HG03064 (cell line): ENCODE data around the gene XIRP2.

ENCODE experiments used
- ATAC-seq: cut with Tn5 transposase; IDR thresholded peaks from one replicate; pipeline ENCODE4 v1.9.1; 2021; ENCODE audit warnings: low read depth; ENCODE audit not compliant: unreplicated experiment

The XIRP2 gene

GRCh38 chr2:167128130-167128529, 239.8 kb downstream of the XIRP2 start:
- no peak for ATAC-seq

- no peak for ATAC-seq
These were observed 243.8 kb downstream of the XIRP2 start for GRCh38 chr2:167132066-167132465.

GRCh38 chr2:167132906-167133555, 244.8 kb downstream of the XIRP2 start:
- no peak for ATAC-seq

- ATAC-seq: no peak
These were observed 245.3 kb downstream of the XIRP2 start for GRCh38 chr2:167133614-167134013.

GRCh38 chr2:167134381-167135072, 246.2 kb downstream of the XIRP2 start:
- ATAC-seq: no peak

- no peak for ATAC-seq
These were observed 247.4 kb downstream of the XIRP2 start for GRCh38 chr2:167135706-167136105.

- ATAC-seq: no peak
These were observed 248.8 kb downstream of the XIRP2 start for GRCh38 chr2:167136879-167137596.

GRCh38 chr2:167140330-167140729, 252.1 kb downstream of the XIRP2 start:
- no peak for ATAC-seq

- no peak for ATAC-seq
These were observed 252.5 kb downstream of the XIRP2 start for GRCh38 chr2:167140767-167141166.

- no peak for ATAC-seq
These were observed 254.3 kb downstream of the XIRP2 start for GRCh38 chr2:167142554-167142953.

GRCh38 chr2:167144179-167144898, 256.1 kb downstream of the XIRP2 start:
- no peak for ATAC-seq

GRCh38 chr2:167147271-167147941, 259.1 kb downstream of the XIRP2 start:
- no peak for ATAC-seq

GRCh38 chr2:167151894-167152293, 263.6 kb downstream of the XIRP2 start:
- ATAC-seq: no peak

GRCh38 chr2:167157523-167157922, 269.2 kb downstream of the XIRP2 start:
- ATAC-seq: no peak

GRCh38 chr2:167177196-167177595, 288.9 kb downstream of the XIRP2 start:
- no peak for ATAC-seq

GRCh38 chr2:167181134-167181533, 292.9 kb downstream of the XIRP2 start:
- ATAC-seq: no peak

- no peak for ATAC-seq
These were observed 293.4 kb downstream of the XIRP2 start for GRCh38 chr2:167181688-167182087.

- no peak for ATAC-seq
These were observed 294.1 kb downstream of the XIRP2 start for GRCh38 chr2:167182403-167182802.

- no peak for ATAC-seq
These were observed 295.7 kb downstream of the XIRP2 start for GRCh38 chr2:167183931-167184330.

GRCh38 chr2:167186465-167186864, 298.2 kb downstream of the XIRP2 start:
- no peak for ATAC-seq
